BE2C (cell line): Measurements from ENCODE around the gene MAEA.

ENCODE experiments used
- DNase-seq: peaks from one replicate; pipeline ENCODE4 v3.0.0-alpha.2; 2020
- H3K27me3 ChIP-seq: fragments of 250-450 bp; sonication (Bioruptor Pico); 2 replicates; pipeline ENCODE4 v1.5.1; 2020; ENCODE audit warnings: mild to moderate bottlenecking
- H3K36me3 ChIP-seq: fragments of 250-450 bp; sonication (Bioruptor Pico); 2 replicates; pipeline ENCODE4 v1.5.1; 2020; ENCODE audit warnings: mild to moderate bottlenecking
- H3K4me1 ChIP-seq: fragments of 250-450 bp; sonication (Bioruptor Pico); 2 replicates; pipeline ENCODE4 v1.5.1; 2020
- H3K4me3 ChIP-seq: 2 replicates; pipeline ENCODE4 v1.5.1; 2011; ENCODE audit warnings: low read depth, low read length
- H3K9me3 ChIP-seq: fragments of 250-450 bp; sonication (Bioruptor Pico); 2 replicates; pipeline ENCODE4 v1.5.1; 2020
- CTCF ChIP-seq: IDR thresholded peaks from 2 replicates; pipeline ENCODE4 v1.5.1; 2012; ENCODE audit warnings: mild to moderate bottlenecking, low read depth, low read length

The MAEA gene

GRCh38 chr4:1245481-1246051 is 44.1 kb upstream of the MAEA start:
- peak; percentile 5 for DNase-seq
- no peaks in the 10 kb centered on the region; the same call in 1 of the 2 replicates for H3K9me3 ChIP-seq
- no peak for TF ChIP-seq CTCF
- H3K27me3 ChIP-seq, result no peaks in the 10 kb centered on the region
- H3K36me3 ChIP-seq, result peaks cover 10% of the 10 kb centered on the region
- H3K4me3 ChIP-seq, result no peak overlapping the region
- H3K4me1 ChIP-seq, result 0 out of 2 replicates have a peak, but pooled peaks cover 5% of the 10 kb centered on the region

GRCh38 chr4:1246111-1246881 is 43.4 kb upstream of the MAEA start:
- Histone ChIP-seq H3K36me3 (peaks cover 8% of the 10 kb centered on the region), H3K4me1 (0 out of 2 replicates have a peak, but pooled peaks cover 5% of the 10 kb centered on the region), H3K9me3 (no peaks in the 10 kb centered on the region; the same call in none of the 2 replicates), H3K4me3 (peak overlapping the region; percentile 87), H3K27me3 (no peaks in the 10 kb centered on the region)
- TF ChIP-seq CTCF, result no peak
- DNase-seq, result peak; percentile 19

GRCh38 chr4:1246901-1247863 is 42.5 kb upstream of the MAEA start:
- peak overlapping the region; percentile 87 for H3K4me3 ChIP-seq
- no peak for TF ChIP-seq CTCF
- peak; percentile 33 for DNase-seq
- no peaks in the 10 kb centered on the region for H3K27me3 ChIP-seq
- H3K9me3 ChIP-seq, result no peaks in the 10 kb centered on the region; the same call in none of the 2 replicates
- 0 out of 2 replicates have a peak, but pooled peaks cover 5% of the 10 kb centered on the region for H3K4me1 ChIP-seq
- H3K36me3 ChIP-seq, result peaks cover 10% of the 10 kb centered on the region

GRCh38 chr4:1247864-1248244 is 41.8 kb upstream of the MAEA start:
- Histone ChIP-seq H3K4me3 (peak overlapping the region; percentile 87), H3K9me3 (no peaks in the 10 kb centered on the region; the same call in none of the 2 replicates), H3K36me3 (peaks cover 10% of the 10 kb centered on the region), H3K27me3 (no peaks in the 10 kb centered on the region), H3K4me1 (0 out of 2 replicates have a peak, but pooled peaks cover 5% of the 10 kb centered on the region)
- no peak for DNase-seq
- TF ChIP-seq CTCF, result no peak

GRCh38 chr4:1248245-1249147 is 41.2 kb upstream of the MAEA start, which contains the start of gene CTBP1:
TSS of gene CTBP1 (minus strand) at chr4:1249130. CDS start at chr4:1241331, 7,799 bp downstream.
- no peak for TF ChIP-seq CTCF

More at GRCh38 chr4:1248245-1249147, 41.2 kb upstream of the MAEA start, which contains the start of gene CTBP1:
- Histone ChIP-seq H3K4me1 (0 out of 2 replicates have a peak, but pooled peaks cover 5% of the 10 kb centered on the region), H3K27me3 (no peaks in the 10 kb centered on the region), H3K4me3 (peak within 1 kb of the TSS; percentile 87), H3K9me3 (no peaks in the 10 kb centered on the region; the same call in none of the 2 replicates), H3K36me3 (peaks cover 10% of the 10 kb centered on the region)
- DNase-seq, result peak; percentile 83
